Stomach smooth muscle (tissue), 2 donors: Measurements from ENCODE around the gene TRHDE.

Experiments used
- H3K27ac ChIP-seq: one replicate; pipeline ENCODE4 v1.7.0; 2013; ENCODE audit warnings: mild to moderate bottlenecking, low read length, inconsistent platforms
- H3K27me3 ChIP-seq, 2 donors: one replicate each; pipeline ENCODE4 v1.7.0; 2013; ENCODE audit warnings: low read length in 2 of 2; ENCODE audit not compliant: insufficient read depth in 2 of 2, control insufficient read depth in 1 of 2
- H3K36me3 ChIP-seq, 2 donors: one replicate each; pipeline ENCODE4 v1.7.0; 2013; ENCODE audit warnings: low read length in 2 of 2; ENCODE audit not compliant: control insufficient read depth in 2 of 2, insufficient read depth in 2 of 2
- H3K4me1 ChIP-seq: one replicate; pipeline ENCODE4 v1.7.0; 2013; ENCODE audit warnings: low read length; ENCODE audit not compliant: control insufficient read depth, insufficient read depth
- H3K4me3 ChIP-seq, 2 donors: one replicate each; pipeline ENCODE4 v1.7.0; 2013; ENCODE audit warnings: low read length in 2 of 2
- H3K9ac ChIP-seq, 2 donors: one replicate each; pipeline ENCODE4 v1.7.0; 2013; ENCODE audit warnings: low read length in 2 of 2, mild to moderate bottlenecking in 1 of 2
- H3K9me3 ChIP-seq, 2 donors: one replicate each; pipeline ENCODE4 v1.7.0; 2013; ENCODE audit warnings: low read length in 2 of 2; ENCODE audit not compliant: control insufficient read depth in 2 of 2
- donor health status: healthy.
- donor health status: Pancreatic carcinoma.

Gene TRHDE

DNA sequence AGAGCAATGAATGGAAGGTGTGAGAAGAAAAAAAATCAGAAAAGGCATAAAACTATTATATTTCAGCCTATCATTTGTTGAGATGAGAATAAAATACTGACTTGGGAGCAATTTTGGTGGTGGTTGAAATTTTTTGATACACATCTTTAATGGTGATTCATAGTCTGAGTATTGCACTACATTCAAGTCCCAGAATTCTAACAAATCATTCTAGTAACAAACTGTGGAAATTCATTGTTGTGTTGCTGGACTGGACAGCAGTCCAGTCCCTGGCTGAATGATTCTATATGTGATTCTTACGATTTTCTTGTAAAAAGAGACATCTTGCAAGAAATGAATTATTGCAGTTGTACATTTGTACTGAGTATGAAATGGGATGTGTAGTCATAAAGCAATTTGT is 268.6 kb downstream of the TRHDE start:
- Histone ChIP-seq H3K27ac (no peak overlapping the region), H3K27me3 (no peaks in the 10 kb centered on the region), H3K9ac (no peak overlapping the region), H3K36me3 (no peaks in the 10 kb centered on the region), H3K9me3 (no peaks in the 10 kb centered on the region), H3K4me3 (no peak overlapping the region), H3K4me1 (no peaks in the 10 kb centered on the region)

DNA sequence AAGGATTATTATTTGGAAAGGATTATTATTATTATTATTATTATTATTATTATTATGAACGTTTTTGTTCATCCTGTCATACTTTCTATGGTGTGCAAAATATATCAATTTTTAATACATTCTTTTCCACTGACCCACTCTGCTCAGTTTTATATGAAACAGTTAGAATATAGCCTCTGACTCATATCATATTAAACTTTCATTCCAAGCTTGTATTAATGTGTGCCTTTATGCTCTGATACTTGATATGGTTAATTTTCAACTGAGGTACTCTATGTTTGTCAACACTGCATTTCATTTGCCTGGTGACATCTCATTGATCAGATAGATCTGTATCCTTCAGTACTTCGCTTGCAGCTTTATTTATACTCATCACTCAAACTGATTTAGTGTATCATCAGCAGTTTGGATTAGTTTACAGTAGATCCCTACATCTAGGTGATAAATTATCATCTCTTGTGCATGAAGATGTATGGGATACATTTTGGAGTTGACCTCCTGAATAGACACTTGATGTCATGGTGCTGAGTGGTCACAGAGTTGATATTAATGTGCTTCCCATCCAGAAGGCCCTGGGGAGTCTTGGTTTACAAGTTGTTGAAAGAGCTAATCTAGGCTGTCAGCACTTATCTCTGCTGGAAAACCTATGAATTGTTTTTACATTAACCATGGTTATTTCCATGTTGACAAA is 271.8 kb downstream of the TRHDE start:
- no peak overlapping the region for H3K9ac ChIP-seq
- H3K4me1 ChIP-seq: no peaks in the 10 kb centered on the region
- no peaks in the 10 kb centered on the region for H3K36me3 ChIP-seq
- H3K9me3 ChIP-seq: no peaks in the 10 kb centered on the region
- H3K27ac ChIP-seq: no peak overlapping the region
- H3K27me3 ChIP-seq: no peaks in the 10 kb centered on the region
- no peak overlapping the region for H3K4me3 ChIP-seq

DNA sequence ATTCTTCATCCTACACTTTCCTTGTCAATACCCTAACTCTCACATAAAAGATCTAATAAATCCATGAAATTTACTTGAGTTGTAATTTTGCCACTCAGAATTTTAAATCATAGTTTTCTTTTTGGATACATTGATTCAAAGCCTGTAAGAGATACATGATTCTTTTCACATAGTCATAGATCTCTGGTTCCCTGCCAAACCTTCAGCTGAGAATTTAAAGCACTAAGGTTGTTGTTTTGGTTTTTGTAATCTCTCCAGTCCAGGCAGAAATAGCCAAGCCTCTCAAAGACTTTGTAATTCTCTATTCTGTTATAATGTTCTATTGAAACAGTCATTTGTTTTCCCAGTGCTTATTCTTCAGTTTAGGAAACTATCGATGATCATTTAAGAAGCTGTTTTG is 273.9 kb downstream of the TRHDE start:
- Histone ChIP-seq H3K4me3 (no peak overlapping the region), H3K27me3 (no peaks in the 10 kb centered on the region), H3K4me1 (no peaks in the 10 kb centered on the region), H3K27ac (no peak overlapping the region), H3K36me3 (no peaks in the 10 kb centered on the region), H3K9ac (no peak overlapping the region), H3K9me3 (no peaks in the 10 kb centered on the region)

DNA sequence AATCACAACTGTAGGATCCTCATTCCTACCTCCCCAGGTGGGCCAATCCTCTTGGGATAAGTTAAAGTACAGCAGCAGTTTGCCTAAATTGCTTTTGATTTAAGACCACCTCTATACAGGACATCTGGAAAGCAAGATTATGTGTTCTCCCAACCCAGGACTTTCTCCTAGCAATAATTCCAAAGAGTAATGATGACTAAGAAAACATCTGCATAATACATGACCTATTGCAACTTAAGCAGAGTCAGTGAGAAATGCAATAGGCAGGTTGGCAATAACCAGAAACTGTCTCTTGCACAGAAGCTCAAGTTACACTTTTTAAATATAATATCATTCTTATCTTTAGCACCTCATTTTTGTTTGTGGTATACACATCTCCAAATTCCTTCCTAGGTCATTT is 275.4 kb downstream of the TRHDE start:
- H3K9ac ChIP-seq: no peak overlapping the region
- H3K9me3 ChIP-seq: no peaks in the 10 kb centered on the region
- H3K4me3 ChIP-seq: no peak overlapping the region
- H3K4me1 ChIP-seq: no peaks in the 10 kb centered on the region
- no peaks in the 10 kb centered on the region for H3K27me3 ChIP-seq
- no peak overlapping the region for H3K27ac ChIP-seq
- H3K36me3 ChIP-seq: no peaks in the 10 kb centered on the region

DNA sequence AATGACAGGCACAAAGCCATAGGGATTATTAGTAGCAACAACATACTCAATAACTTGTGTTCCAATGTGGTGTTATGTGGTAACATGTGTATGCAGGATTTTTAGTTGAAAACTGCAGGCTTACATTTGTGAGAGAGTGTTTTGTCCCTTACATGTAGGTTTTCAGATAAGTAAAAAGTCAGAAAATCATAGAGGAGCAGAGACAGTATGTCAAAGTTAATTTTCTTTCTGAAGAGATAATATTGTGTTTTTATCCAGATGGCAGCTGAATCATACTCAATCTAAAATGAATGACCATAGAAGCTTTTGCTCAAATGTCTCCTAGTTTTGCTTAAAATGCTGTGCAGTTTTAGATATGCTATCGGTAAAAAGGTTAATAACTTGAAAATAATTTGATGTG is 277.0 kb downstream of the TRHDE start:
- Histone ChIP-seq H3K27me3 (no peaks in the 10 kb centered on the region), H3K36me3 (no peaks in the 10 kb centered on the region), H3K9ac (no peak overlapping the region), H3K27ac (no peak overlapping the region), H3K4me3 (no peak overlapping the region), H3K9me3 (no peaks in the 10 kb centered on the region), H3K4me1 (no peaks in the 10 kb centered on the region)

DNA sequence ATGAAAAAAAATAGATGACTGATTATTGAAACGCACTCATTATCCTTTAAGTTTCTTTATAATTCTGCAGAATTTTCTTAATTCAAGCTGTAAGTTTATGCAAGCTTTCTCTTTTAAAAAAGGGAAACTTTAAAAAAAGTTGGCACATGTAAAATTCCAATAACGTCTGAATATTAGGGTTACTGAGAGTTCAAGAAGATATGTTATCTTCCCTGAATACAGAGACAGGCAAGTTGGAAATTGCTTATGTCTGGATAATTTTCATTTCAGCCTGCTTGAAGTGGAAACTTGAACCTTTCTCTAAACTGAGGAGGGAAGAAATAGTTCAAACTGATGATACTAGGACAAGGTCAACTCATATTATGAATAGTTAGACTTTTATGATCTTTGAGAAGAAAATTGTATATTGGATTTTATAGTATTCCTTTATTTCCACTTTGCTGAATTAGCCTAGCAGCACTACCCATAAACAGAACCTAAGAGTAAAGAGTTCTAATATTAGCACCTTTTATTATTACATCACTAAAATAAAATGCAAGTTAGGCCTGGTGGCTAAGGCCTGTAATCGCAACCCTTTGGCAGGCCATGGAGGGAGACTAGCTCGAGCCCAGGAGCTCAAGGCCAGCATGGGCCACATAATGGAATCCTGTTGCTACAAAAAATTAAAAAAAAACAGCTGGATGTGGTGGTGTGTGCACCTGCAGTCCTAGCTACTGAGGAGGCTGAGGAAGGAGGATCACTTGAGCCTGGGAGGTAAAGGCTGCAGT is 288.0 kb downstream of the TRHDE start:
- no peak overlapping the region for H3K27ac ChIP-seq
- no peaks in the 10 kb centered on the region for H3K27me3 ChIP-seq
- no peak overlapping the region for H3K4me3 ChIP-seq
- H3K9me3 ChIP-seq: no peaks in the 10 kb centered on the region
- no peaks in the 10 kb centered on the region for H3K36me3 ChIP-seq
- no peaks in the 10 kb centered on the region for H3K4me1 ChIP-seq
- H3K9ac ChIP-seq: no peak overlapping the region

DNA sequence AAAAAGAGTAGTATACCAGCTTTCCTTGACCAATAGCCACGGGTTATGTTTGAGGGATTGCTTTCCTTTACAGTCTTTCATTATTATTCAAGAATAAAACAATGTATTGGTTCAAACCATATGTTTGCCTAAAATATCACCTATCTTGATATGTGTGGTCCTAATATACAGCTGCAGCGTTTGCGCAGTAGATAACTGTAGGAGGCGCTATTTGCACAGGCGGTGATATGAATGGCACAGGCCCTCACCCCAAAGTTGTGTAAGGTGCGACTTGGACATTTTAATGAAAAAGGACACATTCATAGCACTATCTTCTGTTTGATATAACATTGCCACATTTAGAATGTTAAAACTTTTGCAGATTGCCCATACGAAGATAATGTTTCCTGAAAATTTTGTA is 298.4 kb downstream of the TRHDE start:
- no peak overlapping the region for H3K4me3 ChIP-seq
- no peaks in the 10 kb centered on the region for H3K27me3 ChIP-seq
- H3K36me3 ChIP-seq: no peaks in the 10 kb centered on the region
- H3K27ac ChIP-seq: no peak overlapping the region
- no peak overlapping the region for H3K9ac ChIP-seq
- no peaks in the 10 kb centered on the region for H3K4me1 ChIP-seq
- no peaks in the 10 kb centered on the region for H3K9me3 ChIP-seq

DNA sequence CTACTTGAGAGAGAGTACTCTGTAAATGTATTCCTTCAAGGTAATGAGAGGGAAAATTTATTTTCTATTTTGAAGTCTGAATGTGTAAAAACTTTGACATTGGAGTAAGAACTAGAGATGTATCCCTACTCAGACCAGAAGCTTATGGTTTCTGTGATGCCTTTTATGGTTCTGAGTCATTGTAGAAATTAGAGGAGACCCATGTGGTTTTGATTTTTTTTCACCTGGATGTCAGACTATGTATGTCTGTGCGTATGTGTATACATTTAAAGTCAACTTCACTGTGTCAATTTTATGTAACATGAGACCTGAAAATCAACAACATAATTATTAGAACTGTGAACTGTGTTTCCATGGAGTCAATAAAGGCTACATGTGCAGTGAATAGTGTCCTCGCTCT is 302.0 kb downstream of the TRHDE start:
- Histone ChIP-seq H3K9ac (no peak overlapping the region), H3K36me3 (no peaks in the 10 kb centered on the region)

DNA sequence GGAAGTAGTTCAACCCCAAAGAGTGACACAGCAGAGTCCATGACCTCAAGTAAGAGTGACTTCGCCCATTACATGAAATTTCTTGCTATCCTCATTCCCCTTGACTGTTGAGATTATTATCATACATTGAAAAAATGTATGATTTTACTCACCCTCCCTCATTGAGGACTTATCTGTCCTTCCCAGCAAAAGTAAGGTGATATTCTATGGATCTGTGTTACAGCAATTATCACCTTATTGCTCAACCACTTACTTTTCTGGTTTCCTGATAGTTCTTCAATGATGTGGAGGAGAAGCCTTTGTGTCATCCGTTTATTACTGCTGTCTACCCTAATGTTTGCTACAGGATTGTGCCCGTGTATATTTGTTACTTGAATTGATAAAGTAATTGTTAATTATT is 306.2 kb downstream of the TRHDE start:
- H3K27me3 ChIP-seq: no peaks in the 10 kb centered on the region
- no peaks in the 10 kb centered on the region for H3K9me3 ChIP-seq
- H3K36me3 ChIP-seq: no peaks in the 10 kb centered on the region
- no peak overlapping the region for H3K4me3 ChIP-seq
- H3K4me1 ChIP-seq: no peaks in the 10 kb centered on the region
- H3K27ac ChIP-seq: no peak overlapping the region
- no peak overlapping the region for H3K9ac ChIP-seq

More for the DNA sequence above, 302.0 kb downstream of the TRHDE start:
- Histone ChIP-seq H3K27ac (no peak overlapping the region), H3K4me1 (no peaks in the 10 kb centered on the region), H3K4me3 (no peak overlapping the region), H3K27me3 (no peaks in the 10 kb centered on the region), H3K9me3 (no peaks in the 10 kb centered on the region)

DNA sequence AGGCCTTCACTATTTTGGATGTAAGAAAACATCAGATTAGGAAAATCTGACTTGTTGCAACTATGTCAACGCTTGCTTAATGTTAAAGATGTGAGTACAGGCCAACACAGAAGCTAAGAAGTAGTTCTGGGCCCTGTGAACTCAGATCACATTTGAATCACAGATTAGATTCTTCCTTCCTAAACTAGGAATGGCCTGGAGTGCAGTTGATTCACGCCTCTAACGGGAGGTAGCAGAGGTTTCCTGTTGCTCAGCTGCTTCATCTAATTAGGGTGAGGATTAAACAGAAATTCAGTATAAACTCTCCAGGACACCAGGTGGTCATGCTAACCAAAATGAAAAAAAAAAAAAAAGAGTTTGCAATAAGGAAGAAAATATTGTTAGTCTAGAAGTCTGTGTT is 314.3 kb downstream of the TRHDE start:
- peaks cover 0 to 3% of the 10 kb centered on the region in 2 donors for H3K9me3 ChIP-seq
- H3K27me3 ChIP-seq: no peaks in the 10 kb centered on the region
- H3K27ac ChIP-seq: no peak overlapping the region
- no peaks in the 10 kb centered on the region for H3K4me1 ChIP-seq
- no peaks in the 10 kb centered on the region for H3K36me3 ChIP-seq
- no peak overlapping the region for H3K4me3 ChIP-seq
- H3K9ac ChIP-seq: no peak overlapping the region

DNA sequence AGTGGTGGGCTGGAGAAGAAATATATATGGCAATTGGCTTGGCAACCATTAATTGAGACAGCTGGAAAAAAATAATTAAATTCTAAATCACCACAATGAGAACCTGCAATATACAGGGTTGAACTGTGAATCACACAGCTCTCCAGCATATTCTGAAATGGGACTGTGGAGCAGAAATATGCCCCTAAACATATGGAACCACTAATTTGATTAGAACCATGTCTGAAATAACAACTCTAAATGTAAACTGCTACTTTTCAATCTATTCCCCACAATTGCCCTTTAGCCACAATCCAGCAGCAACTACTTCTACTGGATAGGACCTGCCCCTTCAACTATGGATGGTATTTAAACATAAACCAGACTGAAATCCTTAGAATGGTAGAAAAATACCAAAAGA is 330.4 kb downstream of the TRHDE start:
- Histone ChIP-seq H3K9ac (no peak overlapping the region), H3K36me3 (no peaks in the 10 kb centered on the region), H3K27me3 (no peaks in the 10 kb centered on the region), H3K4me1 (no peaks in the 10 kb centered on the region), H3K27ac (no peak overlapping the region), H3K4me3 (no peak overlapping the region), H3K9me3 (no peaks in the 10 kb centered on the region)
